ENCODE measurements around the gene MRM2.

- TF ChIP-seq CTCF (IDR thresholded peaks at IDR 0.05; ENCODE audit: low read length) (no peak), EZH2phosphoT487 (IDR thresholded peaks at IDR 0.05; ENCODE audit: low read length) (no peak)
These were observed 42.5 kb downstream of the MRM2 start for GRCh38 chr7:2199528-2199927.
